ENCODE data around the gene ABCC3.

ABCC3 gene

DNA sequence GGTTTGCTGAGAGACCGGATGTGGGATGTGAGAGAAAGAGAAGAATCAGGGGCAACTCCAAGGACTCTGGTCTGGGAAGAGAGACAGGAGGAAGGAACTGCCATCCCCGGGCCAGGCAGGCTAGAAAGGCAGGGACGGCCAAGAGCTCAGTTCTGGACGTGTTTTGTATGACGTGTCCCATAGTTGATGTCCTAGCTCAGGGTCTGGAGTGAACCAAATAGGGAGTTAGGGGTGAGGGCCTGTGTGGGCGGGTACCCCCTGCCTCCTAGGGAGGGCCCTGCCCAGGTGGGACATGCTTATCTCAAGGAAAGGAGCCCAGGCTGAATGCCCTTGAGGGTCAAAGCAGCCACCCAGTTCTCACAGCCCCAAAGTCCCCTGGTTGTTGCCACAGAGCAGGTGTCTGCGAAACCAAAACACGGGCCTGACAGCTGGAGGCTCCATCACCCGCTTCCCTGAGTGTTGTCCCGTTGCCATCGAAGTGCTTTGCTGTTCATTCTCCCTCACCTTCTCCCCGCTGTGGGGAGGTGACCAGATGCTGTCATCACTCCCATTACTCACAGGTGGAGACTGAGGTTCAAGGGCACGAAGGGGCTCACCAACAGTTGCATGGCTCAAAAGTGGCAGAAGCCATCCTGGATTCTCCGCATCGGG lies 7.5 kb downstream of the ABCC3 start:
- Histone ChIP-seq H3K4me1 (ENCODE audit: control insufficient read depth, insufficient read depth, low read length) (peaks cover 3% of the 10 kb centered on the region), H3K9ac (ENCODE audit: low read depth, low read length) (no peak overlapping the region), H3K9me3 (ENCODE audit: control insufficient read depth, insufficient read depth, low read length) (no peaks in the 10 kb centered on the region), H3K4me3 (ENCODE audit: low read depth, low read length) (no peak overlapping the region), H3K27me3 (ENCODE audit: control insufficient read depth, insufficient read depth, low read length) (peaks cover 4% of the 10 kb centered on the region), H3K36me3 (ENCODE audit: control insufficient read depth, insufficient read depth, low read length) (no peaks in the 10 kb centered on the region)

DNA sequence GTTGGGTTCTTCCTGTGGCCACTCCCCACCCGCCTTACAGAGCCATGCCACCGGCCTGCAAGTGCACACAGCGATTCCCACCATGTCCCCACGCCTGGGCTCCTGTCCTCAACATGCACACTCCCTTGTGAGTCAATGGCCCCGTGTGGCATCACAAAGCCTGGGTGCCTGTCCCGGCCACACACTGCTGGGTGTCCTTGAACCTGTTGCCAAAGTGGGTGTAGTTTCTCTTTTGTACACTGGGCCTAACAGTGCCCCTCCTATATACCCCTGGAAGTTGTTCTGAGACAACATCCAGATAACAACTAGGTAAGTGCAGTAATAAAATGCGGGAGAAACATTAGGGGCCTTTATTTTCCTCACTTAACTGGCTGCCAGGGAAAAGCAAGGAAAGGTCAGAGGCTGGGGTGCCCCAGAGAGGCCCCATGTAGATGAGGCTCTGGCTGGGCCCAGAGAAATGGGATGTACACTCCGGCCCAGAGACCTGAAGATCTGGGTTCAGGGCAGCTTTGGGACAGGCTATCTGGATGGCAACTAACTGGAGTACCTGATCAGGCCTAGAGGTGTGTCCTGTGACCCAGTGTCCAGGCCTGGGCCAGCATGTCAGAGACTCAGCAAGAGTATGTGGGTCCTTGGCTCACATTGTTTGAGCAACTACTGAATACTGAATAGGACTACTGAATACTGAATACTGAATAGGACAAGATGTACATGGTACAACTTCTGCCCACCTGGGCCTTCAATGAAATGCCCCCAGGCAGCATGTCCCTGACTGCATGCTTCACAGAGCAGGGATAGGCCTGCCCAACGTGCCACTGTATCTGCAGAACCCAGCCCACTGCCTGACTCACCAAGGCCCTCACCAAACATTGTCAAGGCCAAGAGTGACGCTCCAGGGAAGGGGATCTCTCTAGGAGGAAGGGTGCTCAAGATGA lies 8.3 kb downstream of the ABCC3 start:
- Histone ChIP-seq H3K27me3 (ENCODE audit: control insufficient read depth, insufficient read depth, low read length) (no peaks in the 10 kb centered on the region), H3K4me1 (ENCODE audit: control insufficient read depth, insufficient read depth, low read length) (peaks cover 3% of the 10 kb centered on the region), H3K9me3 (ENCODE audit: control insufficient read depth, insufficient read depth, low read length) (no peaks in the 10 kb centered on the region), H3K4me3 (ENCODE audit: low read depth, low read length) (no peak overlapping the region), H3K36me3 (ENCODE audit: control insufficient read depth, insufficient read depth, low read length) (no peaks in the 10 kb centered on the region), H3K9ac (ENCODE audit: low read depth, low read length) (no peak overlapping the region)

DNA sequence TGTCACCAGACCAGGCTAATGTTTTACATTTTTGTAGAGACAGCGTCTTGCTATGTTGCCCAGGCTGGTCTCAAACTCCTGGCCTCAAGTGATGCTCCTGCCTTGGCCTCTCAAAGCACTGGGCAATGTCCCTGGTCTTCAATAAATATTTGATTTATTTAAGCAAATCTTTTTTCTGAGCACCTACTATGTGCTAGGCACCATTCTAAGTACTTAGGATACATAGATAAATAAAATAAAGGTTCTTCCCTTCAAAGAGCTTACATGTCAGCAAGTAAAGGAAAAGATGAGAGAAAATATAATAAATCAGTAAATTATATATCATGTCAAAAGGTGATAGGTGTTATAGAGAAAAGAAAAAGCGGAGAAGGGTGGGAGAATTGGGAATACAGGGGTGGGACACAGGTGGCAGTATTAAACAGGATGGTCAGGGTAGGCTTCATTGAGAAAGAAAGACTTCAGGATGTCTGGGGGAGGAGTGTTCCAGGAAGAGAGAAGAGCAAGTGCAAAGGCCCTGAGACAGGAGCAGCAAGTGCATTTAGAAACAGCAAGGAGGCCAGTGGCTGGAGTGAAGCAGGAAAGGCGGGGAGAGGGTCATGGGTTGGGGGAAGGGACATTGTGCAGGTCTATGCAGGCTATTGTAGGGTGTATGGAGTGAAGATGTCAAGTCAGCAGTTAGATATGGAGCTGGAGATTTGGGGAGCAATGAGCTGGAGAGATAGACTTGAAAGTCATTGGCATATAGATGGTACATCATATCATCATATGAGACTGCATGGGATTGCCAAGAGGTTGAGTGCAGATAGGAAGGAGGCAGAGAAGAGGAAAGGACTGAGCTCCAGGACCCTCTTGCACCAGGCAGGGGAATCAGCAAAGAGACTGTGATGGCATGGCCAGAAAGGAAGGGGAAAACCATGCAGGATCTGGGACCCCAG lies 11.3 kb downstream of the ABCC3 start:
- no peaks in the 10 kb centered on the region for H3K9me3 ChIP-seq (ENCODE audit: control insufficient read depth, insufficient read depth, low read length)
- no peaks in the 10 kb centered on the region for H3K27me3 ChIP-seq (ENCODE audit: control insufficient read depth, insufficient read depth, low read length)
- no peak overlapping the region for H3K9ac ChIP-seq (ENCODE audit: low read depth, low read length)
- peaks cover 3% of the 10 kb centered on the region for H3K4me1 ChIP-seq (ENCODE audit: control insufficient read depth, insufficient read depth, low read length)
- no peak overlapping the region for H3K4me3 ChIP-seq (ENCODE audit: low read depth, low read length)
- no peaks in the 10 kb centered on the region for H3K36me3 ChIP-seq (ENCODE audit: control insufficient read depth, insufficient read depth, low read length)

DNA sequence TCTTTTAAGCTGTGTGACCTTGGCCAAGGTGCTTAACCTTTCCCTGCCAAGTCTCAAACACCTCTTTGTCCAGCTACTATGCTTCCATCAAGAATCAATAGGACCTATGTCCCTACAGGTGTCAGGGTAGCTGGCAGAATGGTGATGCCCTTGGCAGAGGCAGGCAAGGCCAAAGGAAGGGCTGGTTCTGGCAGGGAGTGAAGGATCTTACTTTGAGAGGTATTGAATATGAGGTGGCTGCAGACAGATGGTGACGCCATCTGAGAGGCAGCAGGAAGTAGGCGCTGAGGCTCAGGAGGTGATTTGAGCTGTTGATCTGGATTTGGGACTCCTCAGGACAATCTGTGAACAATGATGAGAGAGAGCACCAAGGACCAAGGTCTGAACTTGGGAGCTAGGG lies 12.5 kb downstream of the ABCC3 start:
- no peaks in the 10 kb centered on the region for H3K27me3 ChIP-seq (ENCODE audit: control insufficient read depth, insufficient read depth, low read length)
- H3K36me3 ChIP-seq (ENCODE audit: control insufficient read depth, insufficient read depth, low read length): no peaks in the 10 kb centered on the region
- H3K9ac ChIP-seq (ENCODE audit: low read depth, low read length): no peak overlapping the region
- no peaks in the 10 kb centered on the region for H3K9me3 ChIP-seq (ENCODE audit: control insufficient read depth, insufficient read depth, low read length)
- H3K4me3 ChIP-seq (ENCODE audit: low read depth, low read length): no peak overlapping the region
- H3K4me1 ChIP-seq (ENCODE audit: control insufficient read depth, insufficient read depth, low read length): no peaks in the 10 kb centered on the region

DNA sequence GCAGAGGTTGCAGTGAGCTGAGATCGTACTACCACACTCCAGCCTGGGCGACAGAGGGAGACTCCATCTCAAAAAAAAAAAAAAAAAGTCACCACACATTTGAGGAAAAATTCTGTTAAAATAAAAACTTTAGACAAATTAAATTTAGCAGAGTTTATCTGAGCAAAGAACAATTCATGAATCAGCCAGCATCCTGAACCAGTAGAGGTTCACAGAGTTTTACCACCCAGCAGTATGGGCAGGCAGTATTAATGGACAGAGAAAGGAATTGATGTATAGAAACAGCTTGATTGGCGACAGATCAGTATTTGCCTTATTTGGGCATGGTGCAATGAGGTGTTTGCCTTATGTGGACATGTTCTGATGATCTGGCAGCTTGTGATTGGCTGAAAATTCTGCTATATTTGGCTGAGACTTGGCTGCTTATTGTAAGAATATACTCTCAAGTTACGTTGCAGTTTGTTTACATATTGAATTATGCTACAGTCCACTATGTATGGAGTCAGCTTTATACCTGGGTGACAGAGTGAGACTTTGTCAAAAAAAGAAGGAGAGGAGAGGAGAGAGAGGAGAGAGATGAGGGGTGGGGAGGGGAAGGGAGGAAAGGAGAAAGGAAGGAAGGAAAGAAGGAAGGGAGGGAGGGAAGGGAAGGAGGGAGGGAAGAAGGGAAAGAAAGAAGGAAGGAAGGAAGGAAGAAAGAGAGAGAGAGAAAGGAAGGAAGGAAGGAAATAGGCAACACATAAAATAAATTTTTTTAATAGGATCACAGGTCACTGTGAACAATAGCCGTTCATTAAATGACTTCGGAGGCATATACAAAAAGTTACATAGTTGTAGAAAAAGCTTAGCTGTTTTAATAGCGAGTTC lies 14.6 kb downstream of the ABCC3 start:
- Histone ChIP-seq H3K36me3 (ENCODE audit: control insufficient read depth, insufficient read depth, low read length) (no peaks in the 10 kb centered on the region), H3K4me3 (ENCODE audit: low read depth, low read length) (no peak overlapping the region), H3K4me1 (ENCODE audit: control insufficient read depth, insufficient read depth, low read length) (no peaks in the 10 kb centered on the region), H3K27me3 (ENCODE audit: control insufficient read depth, insufficient read depth, low read length) (no peaks in the 10 kb centered on the region), H3K9ac (ENCODE audit: low read depth, low read length) (no peak overlapping the region), H3K9me3 (ENCODE audit: control insufficient read depth, insufficient read depth, low read length) (no peaks in the 10 kb centered on the region)

DNA sequence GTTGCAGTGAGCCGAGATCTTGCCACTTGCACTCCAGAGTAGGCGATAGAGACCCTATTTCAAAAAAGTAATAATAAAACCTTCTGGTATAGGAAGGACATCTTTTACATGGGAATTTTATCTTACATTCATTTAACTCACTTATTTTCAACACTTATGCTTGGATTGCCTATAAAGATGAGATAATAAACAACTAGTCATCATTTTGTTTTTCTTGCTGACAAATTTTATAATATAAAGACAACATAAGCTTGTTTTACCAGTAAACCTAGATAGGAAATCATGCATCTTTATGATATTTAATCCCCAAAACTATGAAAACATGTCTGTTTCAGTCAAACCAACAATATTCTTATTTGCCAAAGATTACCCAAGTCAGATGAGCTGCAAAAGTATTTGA lies 17.0 kb downstream of the ABCC3 start:
- Histone ChIP-seq H3K4me1 (ENCODE audit: control insufficient read depth, insufficient read depth, low read length) (no peaks in the 10 kb centered on the region), H3K9me3 (ENCODE audit: control insufficient read depth, insufficient read depth, low read length) (no peaks in the 10 kb centered on the region)

DNA sequence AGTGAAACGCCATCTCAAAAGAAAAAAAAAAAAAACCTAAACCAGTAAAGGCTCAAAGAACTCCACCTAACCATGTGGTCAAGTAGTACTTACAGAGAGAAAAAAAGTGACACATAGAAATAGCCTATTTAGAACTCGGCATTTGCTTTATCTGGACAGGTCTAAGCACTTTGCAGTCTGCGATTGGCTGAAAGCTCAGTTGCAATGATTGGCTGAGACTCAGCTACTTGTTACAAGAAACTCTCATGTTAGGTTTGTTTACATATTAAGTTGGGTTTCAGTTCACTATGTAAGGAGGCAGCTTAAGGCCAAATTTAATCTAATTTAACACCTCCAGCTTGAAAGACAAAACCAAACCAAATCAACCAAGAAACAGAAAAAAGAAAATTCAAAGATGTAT lies 19.1 kb downstream of the ABCC3 start:
- no peaks in the 10 kb centered on the region for H3K27me3 ChIP-seq (ENCODE audit: control insufficient read depth, insufficient read depth, low read length)
- no peak overlapping the region for H3K4me3 ChIP-seq (ENCODE audit: low read depth, low read length)
- H3K9me3 ChIP-seq (ENCODE audit: control insufficient read depth, insufficient read depth, low read length): no peaks in the 10 kb centered on the region
- no peak overlapping the region for H3K9ac ChIP-seq (ENCODE audit: low read depth, low read length)
- H3K36me3 ChIP-seq (ENCODE audit: control insufficient read depth, insufficient read depth, low read length): no peaks in the 10 kb centered on the region
- H3K4me1 ChIP-seq (ENCODE audit: control insufficient read depth, insufficient read depth, low read length): no peaks in the 10 kb centered on the region

More for the DNA sequence above, 17.0 kb downstream of the ABCC3 start:
- H3K36me3 ChIP-seq (ENCODE audit: control insufficient read depth, insufficient read depth, low read length): no peaks in the 10 kb centered on the region
- H3K4me3 ChIP-seq (ENCODE audit: low read depth, low read length): no peak overlapping the region
- H3K9ac ChIP-seq (ENCODE audit: low read depth, low read length): no peak overlapping the region
- no peaks in the 10 kb centered on the region for H3K27me3 ChIP-seq (ENCODE audit: control insufficient read depth, insufficient read depth, low read length)

DNA sequence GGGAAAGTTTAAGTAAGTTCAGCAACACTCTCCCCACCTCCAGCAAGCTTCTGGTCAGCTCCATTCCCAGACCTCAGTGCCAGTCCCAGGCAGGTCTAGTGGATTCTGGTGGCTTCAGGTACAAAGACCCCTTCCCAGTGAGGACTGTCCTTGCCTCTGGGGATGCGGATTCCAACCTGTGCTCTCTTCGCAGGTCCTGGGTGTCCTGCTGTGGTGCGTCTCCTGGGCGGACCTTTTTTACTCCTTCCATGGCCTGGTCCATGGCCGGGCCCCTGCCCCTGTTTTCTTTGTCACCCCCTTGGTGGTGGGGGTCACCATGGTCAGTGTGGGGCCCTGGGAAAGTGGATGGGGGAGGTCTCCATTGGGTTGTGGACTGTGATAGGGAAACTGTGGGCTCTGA lies 21.8 kb downstream of the ABCC3 start:
- H3K9me3 ChIP-seq (ENCODE audit: control insufficient read depth, insufficient read depth, low read length): no peaks in the 10 kb centered on the region
- H3K4me1 ChIP-seq (ENCODE audit: control insufficient read depth, insufficient read depth, low read length): peaks cover 4% of the 10 kb centered on the region
- H3K27me3 ChIP-seq (ENCODE audit: control insufficient read depth, insufficient read depth, low read length): no peaks in the 10 kb centered on the region
- no peaks in the 10 kb centered on the region for H3K36me3 ChIP-seq (ENCODE audit: control insufficient read depth, insufficient read depth, low read length)
- no peak overlapping the region for H3K4me3 ChIP-seq (ENCODE audit: low read depth, low read length)
- no peak overlapping the region for H3K9ac ChIP-seq (ENCODE audit: low read depth, low read length)

DNA sequence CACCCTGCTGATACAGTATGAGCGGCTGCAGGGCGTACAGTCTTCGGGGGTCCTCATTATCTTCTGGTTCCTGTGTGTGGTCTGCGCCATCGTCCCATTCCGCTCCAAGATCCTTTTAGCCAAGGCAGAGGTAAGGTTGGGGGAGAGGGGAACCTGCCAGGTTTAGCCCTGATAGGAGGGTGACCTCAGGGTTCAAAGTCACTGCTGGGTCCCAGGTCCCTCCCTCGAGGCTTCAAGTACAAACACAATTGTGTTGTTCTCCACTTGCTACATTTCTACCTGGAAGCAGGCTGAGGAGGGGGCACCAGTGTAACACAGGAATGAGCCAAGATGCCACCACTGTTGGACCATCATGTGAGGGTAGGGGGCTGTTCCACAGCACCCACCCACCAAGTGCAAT lies 22.4 kb downstream of the ABCC3 start:
- peaks cover 5% of the 10 kb centered on the region for H3K4me1 ChIP-seq (ENCODE audit: control insufficient read depth, insufficient read depth, low read length)
- H3K9ac ChIP-seq (ENCODE audit: low read depth, low read length): no peak overlapping the region
- no peaks in the 10 kb centered on the region for H3K9me3 ChIP-seq (ENCODE audit: control insufficient read depth, insufficient read depth, low read length)
- H3K27me3 ChIP-seq (ENCODE audit: control insufficient read depth, insufficient read depth, low read length): no peaks in the 10 kb centered on the region
- H3K4me3 ChIP-seq (ENCODE audit: low read depth, low read length): no peak overlapping the region
- H3K36me3 ChIP-seq (ENCODE audit: control insufficient read depth, insufficient read depth, low read length): no peaks in the 10 kb centered on the region

DNA sequence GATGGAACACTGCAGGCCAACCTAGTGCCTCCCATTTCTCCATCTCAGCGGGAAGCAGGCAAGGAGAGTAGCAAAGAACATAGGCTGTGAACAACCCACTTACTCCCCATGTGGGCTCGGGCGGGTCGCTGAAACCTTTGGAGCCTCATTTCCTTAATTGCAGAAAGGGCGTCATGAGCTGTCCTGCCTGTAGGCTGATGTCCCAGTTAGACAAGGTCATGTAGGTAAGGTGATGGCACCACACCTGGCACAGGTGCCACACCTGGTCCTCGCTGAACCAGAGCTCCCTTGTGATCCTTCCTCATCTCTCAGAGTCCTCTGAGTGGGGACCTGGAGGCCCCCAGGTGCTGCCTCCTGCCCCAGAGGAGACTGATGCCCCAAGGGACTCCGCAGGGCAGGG lies 22.9 kb downstream of the ABCC3 start:
- Histone ChIP-seq H3K27me3 (ENCODE audit: control insufficient read depth, insufficient read depth, low read length) (no peaks in the 10 kb centered on the region), H3K9ac (ENCODE audit: low read depth, low read length) (no peak overlapping the region), H3K9me3 (ENCODE audit: control insufficient read depth, insufficient read depth, low read length) (no peaks in the 10 kb centered on the region), H3K4me3 (ENCODE audit: low read depth, low read length) (no peak overlapping the region), H3K36me3 (ENCODE audit: control insufficient read depth, insufficient read depth, low read length) (no peaks in the 10 kb centered on the region), H3K4me1 (ENCODE audit: control insufficient read depth, insufficient read depth, low read length) (peaks cover 5% of the 10 kb centered on the region)

DNA sequence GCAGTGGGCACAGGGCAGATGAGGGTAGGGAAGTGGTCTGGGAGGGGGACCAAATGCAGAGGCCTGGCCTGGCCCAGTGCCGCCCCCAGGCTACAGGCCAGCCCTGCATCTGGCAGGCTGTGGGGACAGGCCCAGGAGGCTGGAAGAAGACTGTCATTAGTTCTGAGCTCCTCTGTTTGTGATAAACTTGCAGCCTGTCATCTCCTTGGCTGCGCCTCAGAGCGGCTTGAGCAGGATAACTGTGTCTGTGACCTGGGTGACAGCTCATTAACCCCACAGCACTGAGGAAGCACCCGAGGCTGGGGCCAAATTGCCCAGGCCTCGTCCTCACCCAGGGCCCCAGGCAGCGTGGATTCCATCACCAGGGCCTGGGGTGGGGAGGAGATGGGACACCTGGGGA lies 23.9 kb downstream of the ABCC3 start:
- peaks cover 5% of the 10 kb centered on the region for H3K4me1 ChIP-seq (ENCODE audit: control insufficient read depth, insufficient read depth, low read length)
- H3K9me3 ChIP-seq (ENCODE audit: control insufficient read depth, insufficient read depth, low read length): no peaks in the 10 kb centered on the region
- no peak overlapping the region for H3K9ac ChIP-seq (ENCODE audit: low read depth, low read length)
- H3K4me3 ChIP-seq (ENCODE audit: low read depth, low read length): no peak overlapping the region
- H3K27me3 ChIP-seq (ENCODE audit: control insufficient read depth, insufficient read depth, low read length): no peaks in the 10 kb centered on the region
- no peaks in the 10 kb centered on the region for H3K36me3 ChIP-seq (ENCODE audit: control insufficient read depth, insufficient read depth, low read length)
